ENCODE data around the gene NAV2.

- no peak for TF ChIP-seq EZH2 (IDR thresholded peaks at IDR 0.05; ENCODE audit: borderline replicate concordance, low read length)
- TF ChIP-seq CTCF (conservative IDR thresholded peaks at IDR 0.05 in 1 of 2, IDR thresholded peaks at IDR 0.05 in 1 of 2; ENCODE audit: extremely low read depth in 1 of 2, insufficient read depth in 1 of 2, low read depth in 1 of 2, low read length in 2 of 2), result no peak
These were observed 107.5 kb downstream of the NAV2 start for GRCh38 chr11:19820100-19820499.
